RWPE1 (cell line): ENCODE data around the gene ROR1.

ENCODE experiments used
- CTCF ChIA-PET: fragments of 350-600 bp; sonication (Branson Sonifier 250); formaldehyde crosslinking; extraction: SDS; loops from one replicate; lab custom pipeline; 2021; lab: Yijun Ruan, JAX
- POLR2A ChIA-PET: fragments of 400-600 bp; formaldehyde crosslinking; extraction: SDS; loops from one replicate; lab custom pipeline; 2020; ENCODE audit warnings: antibody characterized with exemption; ENCODE audit not compliant: low non-redundant PET; lab: Yijun Ruan, JAX
- DNase-seq: peaks from one replicate; pipeline ENCODE4 v3.0.0; 2012; ENCODE audit warnings: low spot score
- H3K27ac ChIP-seq: fragments of 450-650 bp; 2 replicates; pipeline ENCODE4 v1.5.1; 2017
- CTCF ChIP-seq: fragments of 450-650 bp; conservative IDR thresholded peaks from 2 replicates; pipeline ENCODE4 v1.5.1; 2017; ENCODE audit warnings: low read depth, mild to moderate bottlenecking

ROR1 gene

GRCh38 chr1:63903947-63904610 lies 130.3 kb downstream of the ROR1 start:
- TF ChIP-seq CTCF: no peak
- H3K27ac ChIP-seq: no peak overlapping the region
- DNase-seq: no peak
- CTCF ChIA-PET: interaction anchor here (0.9 kb wide), 1 partner anchor 130 kb away, joined by 3 read pairs; the partner anchor contains the start of gene ROR1
- POLR2A ChIA-PET: no interaction called here

GRCh38 chr1:63904826-63905225 lies 131.0 kb downstream of the ROR1 start:
- CTCF ChIA-PET: interaction anchor here (0.9 kb wide), 1 partner anchor 131 kb away, joined by 3 read pairs; the partner anchor contains the start of gene ROR1
- no peak for DNase-seq
- H3K27ac ChIP-seq: no peak overlapping the region
- POLR2A ChIA-PET: no interaction called here
- no peak for TF ChIP-seq CTCF

- TF ChIP-seq CTCF: no peak
- ChIA-PET CTCF (no interaction called here), POLR2A (no interaction called here)
- no peak overlapping the region for H3K27ac ChIP-seq
- DNase-seq: no peak
Observed at GRCh38 chr1:63906047-63906704, 132.4 kb downstream of the ROR1 start.

- ChIA-PET POLR2A (no interaction called here), CTCF (interaction anchor here (0.7 kb wide), 1 partner anchor 17 kb away, joined by 3 read pairs; no protein-coding TSS in a partner anchor)
Observed at GRCh38 chr1:63907051-63907450, 133.2 kb downstream of the ROR1 start.

GRCh38 chr1:63908016-63908415 lies 134.2 kb downstream of the ROR1 start:
- ChIA-PET POLR2A (no interaction called here), CTCF (no interaction called here)
- no peak for DNase-seq
- TF ChIP-seq CTCF: no peak
- no peak overlapping the region for H3K27ac ChIP-seq

More at GRCh38 chr1:63907051-63907450, 133.2 kb downstream of the ROR1 start:
- no peak for TF ChIP-seq CTCF
- H3K27ac ChIP-seq: no peak overlapping the region
- DNase-seq: no peak

GRCh38 chr1:63909526-63909925 lies 135.7 kb downstream of the ROR1 start:
- no peak for TF ChIP-seq CTCF
- H3K27ac ChIP-seq: no peak overlapping the region
- ChIA-PET CTCF (interaction anchor here (0.8 kb wide), 1 partner anchor 54 kb away, joined by 3 read pairs; no protein-coding TSS in a partner anchor), POLR2A (no interaction called here)
- DNase-seq: no peak
